Epithelial cell of esophagus (primary cell): ENCODE data around the gene NUDT14.

Experiments
- DNase-seq: peaks from one replicate; pipeline ENCODE4 v3.0.0; 2010; ENCODE audit warnings: low read depth
- H3K4me3 ChIP-seq: 2 replicates; pipeline ENCODE4 v1.5.1; 2011; ENCODE audit warnings: mild to moderate bottlenecking, low read length, control low read depth
- CTCF ChIP-seq: IDR thresholded peaks from 2 replicates; pipeline ENCODE4 v1.5.1; 2011; ENCODE audit warnings: low read depth, mild to moderate bottlenecking, low read length, control low read depth, inconsistent platforms; ENCODE audit not compliant: insufficient read depth; ENCODE audit errors: missing control alignments

Gene NUDT14

GRCh38 chr14:105131241-105131640 lies 49.9 kb downstream of the NUDT14 start:
- DNase-seq = no peak
- TF ChIP-seq CTCF = no peak
- H3K4me3 ChIP-seq = no peak overlapping the region

- H3K4me3 ChIP-seq = no peak overlapping the region
- TF ChIP-seq CTCF = no peak
- DNase-seq = no peak
These were observed 53.1 kb downstream of the NUDT14 start for GRCh38 chr14:105128059-105128458.

GRCh38 chr14:105126981-105127329 lies 54.2 kb downstream of the NUDT14 start:
- no peak for TF ChIP-seq CTCF
- DNase-seq = peak; percentile 26
- no peak overlapping the region for H3K4me3 ChIP-seq

GRCh38 chr14:105126126-105126980 lies 54.8 kb downstream of the NUDT14 start:
- no peak for DNase-seq
- TF ChIP-seq CTCF = no peak
- no peak overlapping the region for H3K4me3 ChIP-seq

GRCh38 chr14:105124823-105125222 lies 56.3 kb downstream of the NUDT14 start:
- no peak for DNase-seq
- no peak overlapping the region for H3K4me3 ChIP-seq
- TF ChIP-seq CTCF = no peak

- no peak overlapping the region for H3K4me3 ChIP-seq
- no peak for TF ChIP-seq CTCF
- DNase-seq = no peak
These were observed 56.9 kb downstream of the NUDT14 start for GRCh38 chr14:105123981-105124765.
